ENCODE data around the gene TM7SF2. TPM values are rescaled to one million over a fixed set of nuclear protein-coding genes. Genes with fewer than 3 reads are reported as not detected.

TM7SF2 gene
- total and polyA plus RNA-seq, 2 of the 13 experiments (the other 11 are each of a cell fraction or from before 2014, with no cell fraction given): 56.0 to 66.9 TPM

GRCh38 chr11:65134952-65135632 lies 23.4 kb downstream of the TM7SF2 start (continued):
- no peak for TF ChIP-seq ZNF883 (CRISPR knock-in tag; IDR thresholded peaks at IDR 0.05; ENCODE audit: not compliant biosample characterization)
- no peak; the same call in 1 of the 2 replicates for TF ChIP-seq ETV6 (CRISPR knock-in tag; conservative IDR thresholded peaks at IDR 0.05)
- TF ChIP-seq FOXJ3 (CRISPR knock-in tag; IDR thresholded peaks at IDR 0.05; ENCODE audit: borderline replicate concordance): no peak
- TF ChIP-seq ATF6 (CRISPR knock-in tag; conservative IDR thresholded peaks at IDR 0.05): no peak
- TF ChIP-seq TBP (CRISPR knock-in tag; IDR thresholded peaks at IDR 0.05): no peak
- peak; percentile 63; the same call in 1 of the 2 replicates for TF ChIP-seq SMAD9 (CRISPR knock-in tag; IDR thresholded peaks at IDR 0.05)
- TF ChIP-seq IKZF1 (IDR thresholded peaks at IDR 0.05): no peak
- no peak for TF ChIP-seq ELK4 (CRISPR knock-in tag; IDR thresholded peaks at IDR 0.05; ENCODE audit: borderline replicate concordance)
- TF ChIP-seq ZNF430 (CRISPR knock-in tag; IDR thresholded peaks at IDR 0.05): no peak; the same call in 1 of the 2 replicates
- TF ChIP-seq ZMAT3 (CRISPR knock-in tag; conservative IDR thresholded peaks at IDR 0.05): peak; percentile 22; the same call in 1 of the 2 replicates
- TF ChIP-seq KLF16 (CRISPR knock-in tag; IDR thresholded peaks at IDR 0.05): no peak
- TF ChIP-seq MYC (CRISPR knock-in tag; IDR thresholded peaks at IDR 0.05; ENCODE audit: borderline replicate concordance): 0 out of 2 replicates have a peak, but pooled peaks have one; percentile 8
- TF ChIP-seq ZBTB21 (CRISPR knock-in tag; IDR thresholded peaks at IDR 0.05): no peak
- no peak for TF ChIP-seq MED13 (CRISPR knock-in tag; IDR thresholded peaks at IDR 0.05)
- TF ChIP-seq ZNF17 (CRISPR knock-in tag; IDR thresholded peaks at IDR 0.05): no peak
- no peak for TF ChIP-seq ZFYVE20 (CRISPR knock-in tag; IDR thresholded peaks at IDR 0.05; ENCODE audit: borderline replicate concordance, low read depth)
- TF ChIP-seq ZC3H13 (CRISPR knock-in tag; IDR thresholded peaks at IDR 0.05): no peak
- no peak for TF ChIP-seq JUNB (CRISPR knock-in tag; IDR thresholded peaks at IDR 0.05; ENCODE audit: borderline replicate concordance)
- no peak for TF ChIP-seq ZNF777 (CRISPR knock-in tag; IDR thresholded peaks at IDR 0.05)
- no peak; the same call in 1 of the 2 replicates for TF ChIP-seq ZFP91 (CRISPR knock-in tag; IDR thresholded peaks at IDR 0.05; ENCODE audit: borderline replicate concordance)
- no peak for TF ChIP-seq THAP8 (CRISPR knock-in tag; IDR thresholded peaks at IDR 0.05; ENCODE audit: borderline replicate concordance)
- no peak for TF ChIP-seq XRCC5 (optimal IDR thresholded peaks at IDR 0.05; ENCODE audit: low read length)
- no peak for TF ChIP-seq ZNF335 (CRISPR knock-in tag; IDR thresholded peaks at IDR 0.05)
- TF ChIP-seq TFAP4 (IDR thresholded peaks at IDR 0.05; ENCODE audit: borderline replicate concordance, low read depth): peak; percentile 45; the same call in 1 of the 2 replicates
- no peak for TF ChIP-seq SYNCRIP (IDR thresholded peaks at IDR 0.05; ENCODE audit: insufficient read depth, low read depth, low read length)

Data from HepG2 (cell line).